Panc1 (cell line): ENCODE data around the gene CNIH2. TPM values are rescaled to one million over a fixed set of nuclear protein-coding genes. Genes with fewer than 3 reads are reported as not detected.

Source experiments
- ATAC-seq: fragments of 200-7000 bp; cut with Tn5 transposase; 2 replicates; pipeline ENCODE4 v1.9.1; 2020; ENCODE audit warnings: mild to moderate bottlenecking, moderate library complexity
- BruUV-seq: library from RNA; stranded (reverse); fragments of 400-500 nt; replicated peaks from 2 replicates; lab custom pipeline; 2021; lab: Mats Ljungman, UMichigan
- CTCF ChIA-PET: fragments of 300-600 bp; sonication (Branson Sonifier 250); formaldehyde crosslinking; loops from one replicate; lab custom pipeline; 2022; ENCODE audit warnings: antibody characterized with exemption; lab: Charles Lee
- POLR2A ChIA-PET: fragments of 300-600 bp; sonication (Branson Sonifier 250); formaldehyde crosslinking; loops from one replicate; lab custom pipeline; 2022; ENCODE audit warnings: antibody characterized with exemption; lab: Charles Lee
- DNase-seq: peaks from one replicate; pipeline ENCODE4 v3.0.0-alpha.2; 2010; ENCODE audit warnings: low read depth, low spot score
- H3K27ac ChIP-seq: 2 replicates; pipeline ENCODE4 v1.5.1; 2011; ENCODE audit warnings: mild to moderate bottlenecking, low read length, inconsistent platforms
- H3K27me3 ChIP-seq: fragments of 200-500 bp; sonication (Bioruptor generic); 2 replicates; pipeline ENCODE4 v1.6.0; 2014; ENCODE audit warnings: low read length, inconsistent platforms; ENCODE audit not compliant: control insufficient read depth, insufficient read depth
- H3K36me3 ChIP-seq: fragments of 200-500 bp; sonication (Bioruptor generic); 2 replicates; pipeline ENCODE4 v1.5.1; 2014; ENCODE audit warnings: inconsistent platforms, mild to moderate bottlenecking, low read length, moderate library complexity; ENCODE audit not compliant: control insufficient read depth, insufficient read depth
- H3K4me1 ChIP-seq: 2 replicates; pipeline ENCODE4 v1.5.1; 2011; ENCODE audit warnings: inconsistent platforms, mild to moderate bottlenecking, low read length, moderate library complexity; ENCODE audit not compliant: control insufficient read depth, insufficient read depth
- H3K4me3 ChIP-seq, 2 experiments: 2 replicates each; pipeline ENCODE4 v1.5.1; 2011 to 2012; ENCODE audit warnings: low read depth in 2 of 2, low read length in 2 of 2, mild to moderate bottlenecking in 2 of 2, inconsistent platforms in 1 of 2, moderate library complexity in 1 of 2
- H3K9me3 ChIP-seq: fragments of 200-500 bp; sonication (Bioruptor generic); 2 replicates; pipeline ENCODE4 v1.5.1; 2014; ENCODE audit warnings: low read depth, mild to moderate bottlenecking, inconsistent platforms, low read length, moderate library complexity; ENCODE audit not compliant: control insufficient read depth, insufficient read depth
- POLR2AphosphoS5 ChIP-seq: IDR thresholded peaks from 2 replicates; pipeline ENCODE4 v1.6.1; 2012; ENCODE audit warnings: mild to moderate bottlenecking, low read depth, low read length, moderate library complexity
- REST ChIP-seq, 2 experiments: IDR thresholded peaks; 2 replicates each; pipeline ENCODE4 v1.6.1; 2011 to 2012; ENCODE audit warnings: low read depth in 2 of 2, control low read depth in 1 of 2, low read length in 1 of 2, mild to moderate bottlenecking in 1 of 2, moderate library complexity in 1 of 2; ENCODE audit not compliant: insufficient read depth in 1 of 2
- SIN3A ChIP-seq: IDR thresholded peaks from 2 replicates; pipeline ENCODE4 v1.6.1; 2012; ENCODE audit warnings: low read depth, mild to moderate bottlenecking, low read length, moderate library complexity, borderline replicate concordance; ENCODE audit not compliant: insufficient read depth
- TCF7L2 ChIP-seq: IDR thresholded peaks from 2 replicates; pipeline ENCODE4 v1.6.1; 2011; ENCODE audit warnings: mild to moderate bottlenecking, low read depth, low read length, inconsistent platforms
- in situ Hi-C: cut with HindIII; loops from 2 replicates; pipeline ENCODE4 v1.10.0; 2016; ENCODE audit warnings: low sequenced_read_pairs, low pct_unique_long_range_greater_than_20kb
- intact Hi-C: fragments of 100-400 bp; cut with micrococcal nuclease; formaldehyde crosslinking; loops from one replicate; pipeline ENCODE4 v1.10.0; 2022; ENCODE audit not compliant: unreplicated experiment
- total RNA-seq: library from RNA; stranded (reverse); gene quantifications from one replicate; pipeline ENCODE4 v1.2.1, GENCODE V29; 2021; ENCODE audit not compliant: unreplicated experiment
- TF ChIP-seq, protein P1 (sequence below): fragments of 450-650 bp; IDR thresholded peaks from 2 replicates; pipeline ENCODE4 v1.5.1; 2017; ENCODE audit warnings: mild to moderate bottlenecking

CNIH2 gene
- total RNA-seq, 1 experiment from 2014 or later = 9.3 TPM

- Histone ChIP-seq H3K4me1 (peaks cover 14% of the 10 kb centered on the region), H3K9me3 (no peaks in the 10 kb centered on the region), H3K27me3 (no peaks in the 10 kb centered on the region), H3K4me3 (no peak overlapping the region), H3K27ac (no peak overlapping the region), H3K36me3 (0 out of 2 replicates have a peak, but pooled peaks cover 4% of the 10 kb centered on the region)
- CTCF ChIA-PET = no interaction called here
- no peak for DNase-seq
- intact Hi-C loops (no loop called here), in situ Hi-C loops (no loop called here)
- TF ChIP-seq, protein P1, sequence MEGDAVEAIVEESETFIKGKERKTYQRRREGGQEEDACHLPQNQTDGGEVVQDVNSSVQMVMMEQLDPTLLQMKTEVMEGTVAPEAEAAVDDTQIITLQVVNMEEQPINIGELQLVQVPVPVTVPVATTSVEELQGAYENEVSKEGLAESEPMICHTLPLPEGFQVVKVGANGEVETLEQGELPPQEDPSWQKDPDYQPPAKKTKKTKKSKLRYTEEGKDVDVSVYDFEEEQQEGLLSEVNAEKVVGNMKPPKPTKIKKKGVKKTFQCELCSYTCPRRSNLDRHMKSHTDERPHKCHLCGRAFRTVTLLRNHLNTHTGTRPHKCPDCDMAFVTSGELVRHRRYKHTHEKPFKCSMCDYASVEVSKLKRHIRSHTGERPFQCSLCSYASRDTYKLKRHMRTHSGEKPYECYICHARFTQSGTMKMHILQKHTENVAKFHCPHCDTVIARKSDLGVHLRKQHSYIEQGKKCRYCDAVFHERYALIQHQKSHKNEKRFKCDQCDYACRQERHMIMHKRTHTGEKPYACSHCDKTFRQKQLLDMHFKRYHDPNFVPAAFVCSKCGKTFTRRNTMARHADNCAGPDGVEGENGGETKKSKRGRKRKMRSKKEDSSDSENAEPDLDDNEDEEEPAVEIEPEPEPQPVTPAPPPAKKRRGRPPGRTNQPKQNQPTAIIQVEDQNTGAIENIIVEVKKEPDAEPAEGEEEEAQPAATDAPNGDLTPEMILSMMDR = no peak
- TF ChIP-seq TCF7L2 (no peak), POLR2AphosphoS5 (no peak), REST (IDR thresholded peaks at IDR 0.05; ENCODE audit: insufficient read depth in 1 of 2, low read depth in 2 of 2, low read length in 1 of 2) (no peak), SIN3A (no peak)
- BruUV-seq = no TSS peak
- POLR2A ChIA-PET = no interaction called here
- ATAC-seq = no peak
Measured at GRCh38 chr11:66263785-66264184, 14.2 kb upstream of the CNIH2 start.

- Histone ChIP-seq H3K27ac (no peak overlapping the region), H3K27me3 (no peaks in the 10 kb centered on the region), H3K4me1 (peaks cover 12% of the 10 kb centered on the region), H3K36me3 (0 out of 2 replicates have a peak, but pooled peaks cover 4% of the 10 kb centered on the region), H3K4me3 (no peak overlapping the region), H3K9me3 (no peaks in the 10 kb centered on the region)
- TF ChIP-seq, protein P1 = no peak
- TF ChIP-seq TCF7L2 (no peak), SIN3A (no peak), POLR2AphosphoS5 (no peak), REST (IDR thresholded peaks at IDR 0.05; ENCODE audit: insufficient read depth in 1 of 2, low read depth in 2 of 2, low read length in 1 of 2) (no peak)
- no TSS peak for BruUV-seq
- no peak for ATAC-seq
- in situ Hi-C loops = no loop called here
- DNase-seq = no peak
- intact Hi-C loops = no loop called here
- CTCF ChIA-PET = interaction anchor here (0.6 kb wide), 1 partner anchor 183 kb away, joined by 11 read pairs; no protein-coding TSS in a partner anchor
- POLR2A ChIA-PET = no interaction called here
Measured at GRCh38 chr11:66264383-66264782, 13.6 kb upstream of the CNIH2 start.
